ENCODE measurements around the gene MAP2K1. TPM values are rescaled to one million over a fixed set of nuclear protein-coding genes. Genes with fewer than 3 reads are reported as not detected.

MAP2K1 gene
- polyA plus RNA-seq, 1 of the 3 experiments (the other 2 are of a cell fraction): 21.8 TPM

DNA sequence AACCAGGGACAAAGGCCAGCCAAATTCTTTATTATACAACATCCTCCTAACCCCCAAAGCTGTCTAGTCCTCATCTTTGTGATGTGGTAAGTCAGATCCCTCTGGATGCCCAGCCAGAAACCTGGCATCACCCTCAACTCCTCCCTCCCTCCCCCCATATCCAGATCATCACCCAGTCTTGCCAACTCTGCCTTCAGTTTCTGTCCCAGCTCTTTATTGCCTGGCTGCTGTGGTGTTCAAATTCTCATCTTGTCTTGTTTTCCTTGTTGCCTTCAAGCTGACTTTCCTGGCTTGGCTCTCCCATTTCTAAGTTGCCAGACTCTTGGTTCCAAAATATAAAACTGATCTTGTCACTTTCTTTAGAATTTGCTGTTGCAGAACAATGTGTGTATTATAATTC is 28.6 kb downstream of the MAP2K1 start (continued):
- no peak for TF ChIP-seq FOXJ3 (CRISPR knock-in tag; IDR thresholded peaks at IDR 0.05)

DNA sequence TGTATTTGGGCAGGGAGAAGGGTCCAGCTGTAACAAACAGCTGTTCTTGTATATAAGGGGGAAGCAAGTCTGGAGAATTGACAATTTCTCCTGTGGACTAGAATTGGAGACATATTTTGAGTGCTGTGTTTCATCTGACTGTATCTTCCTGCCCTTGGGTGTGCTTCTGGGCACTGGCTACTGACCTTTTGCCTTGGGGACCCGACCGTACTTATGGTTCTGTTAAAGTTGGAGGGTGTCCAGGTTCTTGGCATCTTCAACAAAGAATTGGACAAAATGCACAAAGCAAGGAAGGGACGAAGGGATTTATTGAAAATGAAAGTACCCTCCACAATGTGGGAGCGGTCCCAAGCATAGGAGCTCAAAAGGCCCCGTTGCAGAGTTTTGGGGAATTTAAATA is 31.0 kb downstream of the MAP2K1 start:
- no peak overlapping the region for H2AFZ ChIP-seq (ENCODE audit: low read depth)
- no peaks in the 10 kb centered on the region for H3K36me3 ChIP-seq (replicated peaks in 1 of 2; ENCODE audit: control insufficient read depth in 1 of 2, insufficient read depth in 2 of 2, low read length in 1 of 2)
- ChIA-PET CTCF (interaction anchor here (1.1 to 1.3 kb wide), 2 partner anchors 15 to 80 kb away, joined by 3 to 4 read pairs; partner anchors contain the start of gene SNAPC5), POLR2A (no interaction called here)
- H3K9me2 ChIP-seq: no peaks in the 10 kb centered on the region
- H3K9me3 ChIP-seq: no peaks in the 10 kb centered on the region
- H3K27me3 ChIP-seq (ENCODE audit: insufficient read depth): no peaks in the 10 kb centered on the region
- DNase-seq: no peak
- H3F3A ChIP-seq (replicated peaks; ENCODE audit: insufficient read depth): no peaks in the 10 kb centered on the region
- H3K9ac ChIP-seq: no peak overlapping the region
- no peaks in the 10 kb centered on the region for H3K4me1 ChIP-seq (ENCODE audit: control insufficient read depth in 1 of 2, insufficient read depth in 2 of 2, low read depth in 1 of 2, low read length in 1 of 2)
- peaks cover 94% of the 10 kb centered on the region for H3K79me2 ChIP-seq (ENCODE audit: insufficient read depth)
- no peaks in the 10 kb centered on the region; the same call in 1 of the 2 replicates for H4K20me1 ChIP-seq (ENCODE audit: insufficient read depth)
- WGBS (ENCODE audit: low lambda C conversion rate): 91% methylated on average over 5 of the region's 5 CpGs
- TF ChIP-seq, protein P1, sequence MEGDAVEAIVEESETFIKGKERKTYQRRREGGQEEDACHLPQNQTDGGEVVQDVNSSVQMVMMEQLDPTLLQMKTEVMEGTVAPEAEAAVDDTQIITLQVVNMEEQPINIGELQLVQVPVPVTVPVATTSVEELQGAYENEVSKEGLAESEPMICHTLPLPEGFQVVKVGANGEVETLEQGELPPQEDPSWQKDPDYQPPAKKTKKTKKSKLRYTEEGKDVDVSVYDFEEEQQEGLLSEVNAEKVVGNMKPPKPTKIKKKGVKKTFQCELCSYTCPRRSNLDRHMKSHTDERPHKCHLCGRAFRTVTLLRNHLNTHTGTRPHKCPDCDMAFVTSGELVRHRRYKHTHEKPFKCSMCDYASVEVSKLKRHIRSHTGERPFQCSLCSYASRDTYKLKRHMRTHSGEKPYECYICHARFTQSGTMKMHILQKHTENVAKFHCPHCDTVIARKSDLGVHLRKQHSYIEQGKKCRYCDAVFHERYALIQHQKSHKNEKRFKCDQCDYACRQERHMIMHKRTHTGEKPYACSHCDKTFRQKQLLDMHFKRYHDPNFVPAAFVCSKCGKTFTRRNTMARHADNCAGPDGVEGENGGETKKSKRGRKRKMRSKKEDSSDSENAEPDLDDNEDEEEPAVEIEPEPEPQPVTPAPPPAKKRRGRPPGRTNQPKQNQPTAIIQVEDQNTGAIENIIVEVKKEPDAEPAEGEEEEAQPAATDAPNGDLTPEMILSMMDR (IDR thresholded peaks at IDR 0.05): no peak
- TF ChIP-seq JUND (IDR thresholded peaks at IDR 0.05): no peak
- TF ChIP-seq RAD21 (IDR thresholded peaks at IDR 0.05; ENCODE audit: low read length): no peak
- TF ChIP-seq GABPA (IDR thresholded peaks at IDR 0.05; ENCODE audit: low read depth): no peak
- TF ChIP-seq, protein P2, sequence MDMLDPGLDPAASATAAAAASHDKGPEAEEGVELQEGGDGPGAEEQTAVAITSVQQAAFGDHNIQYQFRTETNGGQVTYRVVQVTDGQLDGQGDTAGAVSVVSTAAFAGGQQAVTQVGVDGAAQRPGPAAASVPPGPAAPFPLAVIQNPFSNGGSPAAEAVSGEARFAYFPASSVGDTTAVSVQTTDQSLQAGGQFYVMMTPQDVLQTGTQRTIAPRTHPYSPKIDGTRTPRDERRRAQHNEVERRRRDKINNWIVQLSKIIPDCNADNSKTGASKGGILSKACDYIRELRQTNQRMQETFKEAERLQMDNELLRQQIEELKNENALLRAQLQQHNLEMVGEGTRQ (IDR thresholded peaks at IDR 0.05; ENCODE audit: borderline replicate concordance, low read depth, low read length): no peak
- TF ChIP-seq SIN3A (IDR thresholded peaks at IDR 0.05; ENCODE audit: borderline replicate concordance, low read depth, low read length): no peak
- TF ChIP-seq TEAD4 (IDR thresholded peaks at IDR 0.05; ENCODE audit: borderline replicate concordance, insufficient read depth): no peak
- TF ChIP-seq, protein P3, sequence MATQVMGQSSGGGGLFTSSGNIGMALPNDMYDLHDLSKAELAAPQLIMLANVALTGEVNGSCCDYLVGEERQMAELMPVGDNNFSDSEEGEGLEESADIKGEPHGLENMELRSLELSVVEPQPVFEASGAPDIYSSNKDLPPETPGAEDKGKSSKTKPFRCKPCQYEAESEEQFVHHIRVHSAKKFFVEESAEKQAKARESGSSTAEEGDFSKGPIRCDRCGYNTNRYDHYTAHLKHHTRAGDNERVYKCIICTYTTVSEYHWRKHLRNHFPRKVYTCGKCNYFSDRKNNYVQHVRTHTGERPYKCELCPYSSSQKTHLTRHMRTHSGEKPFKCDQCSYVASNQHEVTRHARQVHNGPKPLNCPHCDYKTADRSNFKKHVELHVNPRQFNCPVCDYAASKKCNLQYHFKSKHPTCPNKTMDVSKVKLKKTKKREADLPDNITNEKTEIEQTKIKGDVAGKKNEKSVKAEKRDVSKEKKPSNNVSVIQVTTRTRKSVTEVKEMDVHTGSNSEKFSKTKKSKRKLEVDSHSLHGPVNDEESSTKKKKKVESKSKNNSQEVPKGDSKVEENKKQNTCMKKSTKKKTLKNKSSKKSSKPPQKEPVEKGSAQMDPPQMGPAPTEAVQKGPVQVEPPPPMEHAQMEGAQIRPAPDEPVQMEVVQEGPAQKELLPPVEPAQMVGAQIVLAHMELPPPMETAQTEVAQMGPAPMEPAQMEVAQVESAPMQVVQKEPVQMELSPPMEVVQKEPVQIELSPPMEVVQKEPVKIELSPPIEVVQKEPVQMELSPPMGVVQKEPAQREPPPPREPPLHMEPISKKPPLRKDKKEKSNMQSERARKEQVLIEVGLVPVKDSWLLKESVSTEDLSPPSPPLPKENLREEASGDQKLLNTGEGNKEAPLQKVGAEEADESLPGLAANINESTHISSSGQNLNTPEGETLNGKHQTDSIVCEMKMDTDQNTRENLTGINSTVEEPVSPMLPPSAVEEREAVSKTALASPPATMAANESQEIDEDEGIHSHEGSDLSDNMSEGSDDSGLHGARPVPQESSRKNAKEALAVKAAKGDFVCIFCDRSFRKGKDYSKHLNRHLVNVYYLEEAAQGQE (IDR thresholded peaks at IDR 0.05; ENCODE audit: low read depth, low read length): no peak
- TF ChIP-seq FOSL2 (IDR thresholded peaks at IDR 0.05; ENCODE audit: borderline replicate concordance, low read depth): no peak
- TF ChIP-seq, protein P4, sequence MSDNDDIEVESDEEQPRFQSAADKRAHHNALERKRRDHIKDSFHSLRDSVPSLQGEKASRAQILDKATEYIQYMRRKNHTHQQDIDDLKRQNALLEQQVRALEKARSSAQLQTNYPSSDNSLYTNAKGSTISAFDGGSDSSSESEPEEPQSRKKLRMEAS (IDR thresholded peaks at IDR 0.05; ENCODE audit: low read depth): no peak
- TF ChIP-seq SMC3 (IDR thresholded peaks at IDR 0.05; ENCODE audit: low read depth, low read length): no peak
- TF ChIP-seq MEF2A (IDR thresholded peaks at IDR 0.05; ENCODE audit: borderline replicate concordance, low read depth): no peak
- TF ChIP-seq FOXM1 (IDR thresholded peaks at IDR 0.05; ENCODE audit: low read depth): no peak
- TF ChIP-seq, protein P5, sequence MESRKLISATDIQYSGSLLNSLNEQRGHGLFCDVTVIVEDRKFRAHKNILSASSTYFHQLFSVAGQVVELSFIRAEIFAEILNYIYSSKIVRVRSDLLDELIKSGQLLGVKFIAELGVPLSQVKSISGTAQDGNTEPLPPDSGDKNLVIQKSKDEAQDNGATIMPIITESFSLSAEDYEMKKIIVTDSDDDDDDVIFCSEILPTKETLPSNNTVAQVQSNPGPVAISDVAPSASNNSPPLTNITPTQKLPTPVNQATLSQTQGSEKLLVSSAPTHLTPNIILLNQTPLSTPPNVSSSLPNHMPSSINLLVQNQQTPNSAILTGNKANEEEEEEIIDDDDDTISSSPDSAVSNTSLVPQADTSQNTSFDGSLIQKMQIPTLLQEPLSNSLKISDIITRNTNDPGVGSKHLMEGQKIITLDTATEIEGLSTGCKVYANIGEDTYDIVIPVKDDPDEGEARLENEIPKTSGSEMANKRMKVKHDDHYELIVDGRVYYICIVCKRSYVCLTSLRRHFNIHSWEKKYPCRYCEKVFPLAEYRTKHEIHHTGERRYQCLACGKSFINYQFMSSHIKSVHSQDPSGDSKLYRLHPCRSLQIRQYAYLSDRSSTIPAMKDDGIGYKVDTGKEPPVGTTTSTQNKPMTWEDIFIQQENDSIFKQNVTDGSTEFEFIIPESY (IDR thresholded peaks at IDR 0.05; ENCODE audit: borderline replicate concordance, low read depth): no peak
- no peak for TF ChIP-seq NFIC (IDR thresholded peaks at IDR 0.05; ENCODE audit: borderline replicate concordance)
- TF ChIP-seq, protein P6, sequence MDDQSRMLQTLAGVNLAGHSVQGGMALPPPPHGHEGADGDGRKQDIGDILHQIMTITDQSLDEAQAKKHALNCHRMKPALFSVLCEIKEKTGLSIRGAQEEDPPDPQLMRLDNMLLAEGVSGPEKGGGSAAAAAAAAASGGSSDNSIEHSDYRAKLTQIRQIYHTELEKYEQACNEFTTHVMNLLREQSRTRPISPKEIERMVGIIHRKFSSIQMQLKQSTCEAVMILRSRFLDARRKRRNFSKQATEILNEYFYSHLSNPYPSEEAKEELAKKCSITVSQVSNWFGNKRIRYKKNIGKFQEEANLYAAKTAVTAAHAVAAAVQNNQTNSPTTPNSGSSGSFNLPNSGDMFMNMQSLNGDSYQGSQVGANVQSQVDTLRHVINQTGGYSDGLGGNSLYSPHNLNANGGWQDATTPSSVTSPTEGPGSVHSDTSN (IDR thresholded peaks at IDR 0.05): no peak
- TF ChIP-seq RXRA (IDR thresholded peaks at IDR 0.05; ENCODE audit: borderline replicate concordance, low read depth): no peak
- no peak overlapping the region for H3K27ac ChIP-seq (ENCODE audit: low read depth in 2 of 2, low read length in 1 of 2)
- H3K4me3 ChIP-seq (ENCODE audit: low read depth in 2 of 2, low read length in 1 of 2): no peak overlapping the region
- 0 out of 2 replicates have a peak overlapping the region, but pooled peaks have one; percentile 36 for H3K4me2 ChIP-seq

Measured in SK-N-SH (cell line).